Mesenchymal stem cell (in vitro differentiated cells and primary cell): ENCODE data around the gene ZFP62.
"Not testable (repeated sequence)": the region's sequence is repeated elsewhere in the genome, so short reads cannot be mapped to it uniquely, and the experiment has no call there.

ENCODE experiments used
- DNase-seq: peaks from one replicate; pipeline ENCODE4 v3.0.0-alpha.2; 2013
- H2AFZ ChIP-seq: one replicate; pipeline ENCODE4 v1.6.1; 2013; ENCODE audit warnings: low read depth, mild to moderate bottlenecking, control low read depth, inconsistent platforms, low read length, moderate library complexity
- H2AK5ac ChIP-seq: 2 replicates; pipeline ENCODE4 v1.6.1; 2013; ENCODE audit warnings: low read length, moderate library complexity, mild to moderate bottlenecking, inconsistent platforms; ENCODE audit not compliant: severe bottlenecking
- H2BK120ac ChIP-seq: one replicate; pipeline ENCODE4 v1.6.1; 2013; ENCODE audit warnings: low read depth, mild to moderate bottlenecking, inconsistent platforms, low read length, moderate library complexity
- H2BK12ac ChIP-seq, 2 experiments: one replicate each; pipeline ENCODE4 v1.6.1; 2013; ENCODE audit warnings: inconsistent platforms in 2 of 2, low read length in 2 of 2, mild to moderate bottlenecking in 2 of 2, moderate library complexity in 2 of 2, control low read depth in 1 of 2
- H2BK15ac ChIP-seq: one replicate; pipeline ENCODE4 v1.6.1; 2013; ENCODE audit warnings: mild to moderate bottlenecking, low read depth, inconsistent platforms; ENCODE audit not compliant: poor library complexity, severe bottlenecking
- H2BK5ac ChIP-seq: 2 replicates; pipeline ENCODE4 v1.6.1; 2013; ENCODE audit warnings: low read depth, mild to moderate bottlenecking, low read length, control low read depth, inconsistent platforms; ENCODE audit not compliant: poor library complexity, severe bottlenecking
- H3K14ac ChIP-seq, 2 experiments: one replicate each; pipeline ENCODE4 v1.6.1; 2013; ENCODE audit warnings: inconsistent platforms in 2 of 2, low read length in 2 of 2, control low read depth in 1 of 2, mild to moderate bottlenecking in 1 of 2, moderate library complexity in 1 of 2
- H3K18ac ChIP-seq, 2 experiments: one replicate each; pipeline ENCODE4 v1.6.1; 2013; ENCODE audit warnings: inconsistent platforms in 2 of 2, low read length in 2 of 2, control low read depth in 1 of 2, low read depth in 1 of 2, mild to moderate bottlenecking in 1 of 2
- H3K23ac ChIP-seq, 2 experiments: one replicate each; pipeline ENCODE4 v1.6.1; 2013; ENCODE audit warnings: inconsistent platforms in 2 of 2, low read length in 2 of 2, mild to moderate bottlenecking in 2 of 2, moderate library complexity in 2 of 2, control low read depth in 1 of 2
- H3K27ac ChIP-seq: 2 replicates; pipeline ENCODE4 v1.5.1; 2013; ENCODE audit warnings: mild to moderate bottlenecking, moderate library complexity, low read length, control low read depth, inconsistent platforms; ENCODE audit not compliant: poor library complexity, severe bottlenecking
- H3K27me3 ChIP-seq, 2 experiments: 2 replicates each; pipeline versions ENCODE4 v1.6.1 to v1.7.0; 2013; ENCODE audit warnings: low read length in 2 of 2, mild to moderate bottlenecking in 2 of 2, moderate library complexity in 2 of 2, control low read depth in 1 of 2, inconsistent platforms in 1 of 2; ENCODE audit not compliant: control insufficient read depth in 1 of 2, insufficient read depth in 1 of 2
- H3K36me3 ChIP-seq, 2 experiments: 2 replicates each; pipeline versions ENCODE4 v1.6.1 to v1.7.0; 2013; ENCODE audit warnings: low read length in 2 of 2, control low read depth in 1 of 2, inconsistent platforms in 1 of 2, low read depth in 1 of 2, mild to moderate bottlenecking in 1 of 2; ENCODE audit not compliant: insufficient read depth in 2 of 2, control insufficient read depth in 1 of 2
- H3K4ac ChIP-seq, 2 experiments: one replicate each; pipeline ENCODE4 v1.6.1; 2013; ENCODE audit warnings: inconsistent platforms in 2 of 2, low read length in 2 of 2, mild to moderate bottlenecking in 2 of 2, moderate library complexity in 2 of 2, control low read depth in 1 of 2, low read depth in 1 of 2
- H3K4me1 ChIP-seq: 2 replicates; pipeline ENCODE4 v1.6.1; 2013; ENCODE audit warnings: low read depth, low read length, control low read depth; ENCODE audit not compliant: control insufficient read depth, insufficient read depth
- H3K4me2 ChIP-seq: 2 replicates; pipeline ENCODE4 v1.6.1; 2013; ENCODE audit warnings: low read length, mild to moderate bottlenecking, inconsistent platforms; ENCODE audit not compliant: poor library complexity, severe bottlenecking
- H3K4me3 ChIP-seq, 2 experiments: 2 replicates each; pipeline versions ENCODE4 v1.5.1 to v1.7.0; 2013; ENCODE audit warnings: low read length in 2 of 2, mild to moderate bottlenecking in 2 of 2, control low read depth in 1 of 2, low read depth in 1 of 2; ENCODE audit not compliant: insufficient read depth in 1 of 2
- H3K79me1 ChIP-seq: replicated peaks from 2 replicates; pipeline ENCODE4 v1.6.1; 2013; ENCODE audit warnings: mild to moderate bottlenecking, control low read depth, low read length, inconsistent platforms; ENCODE audit not compliant: poor library complexity, severe bottlenecking
- H3K9ac ChIP-seq: 2 replicates; pipeline ENCODE4 v1.7.0; 2013; ENCODE audit warnings: mild to moderate bottlenecking, low read length, moderate library complexity
- H3K9me3 ChIP-seq: 2 replicates; pipeline ENCODE4 v1.7.0; 2013; ENCODE audit warnings: mild to moderate bottlenecking, low read length; ENCODE audit not compliant: control insufficient read depth
- H4K8ac ChIP-seq: one replicate; pipeline ENCODE4 v1.6.1; 2013; ENCODE audit warnings: inconsistent platforms, mild to moderate bottlenecking, low read length, moderate library complexity
- H4K91ac ChIP-seq: one replicate; pipeline ENCODE4 v1.6.1; 2013; ENCODE audit warnings: mild to moderate bottlenecking, low read length, inconsistent platforms
- WGBS: methylation state at CpG from one replicate; pipeline ENCODE4 v1.1.7; 2013; ENCODE audit warnings: mixed read lengths; 5-methylcytosine and 5-hydroxymethylcytosine counted together

Gene ZFP62

DNA sequence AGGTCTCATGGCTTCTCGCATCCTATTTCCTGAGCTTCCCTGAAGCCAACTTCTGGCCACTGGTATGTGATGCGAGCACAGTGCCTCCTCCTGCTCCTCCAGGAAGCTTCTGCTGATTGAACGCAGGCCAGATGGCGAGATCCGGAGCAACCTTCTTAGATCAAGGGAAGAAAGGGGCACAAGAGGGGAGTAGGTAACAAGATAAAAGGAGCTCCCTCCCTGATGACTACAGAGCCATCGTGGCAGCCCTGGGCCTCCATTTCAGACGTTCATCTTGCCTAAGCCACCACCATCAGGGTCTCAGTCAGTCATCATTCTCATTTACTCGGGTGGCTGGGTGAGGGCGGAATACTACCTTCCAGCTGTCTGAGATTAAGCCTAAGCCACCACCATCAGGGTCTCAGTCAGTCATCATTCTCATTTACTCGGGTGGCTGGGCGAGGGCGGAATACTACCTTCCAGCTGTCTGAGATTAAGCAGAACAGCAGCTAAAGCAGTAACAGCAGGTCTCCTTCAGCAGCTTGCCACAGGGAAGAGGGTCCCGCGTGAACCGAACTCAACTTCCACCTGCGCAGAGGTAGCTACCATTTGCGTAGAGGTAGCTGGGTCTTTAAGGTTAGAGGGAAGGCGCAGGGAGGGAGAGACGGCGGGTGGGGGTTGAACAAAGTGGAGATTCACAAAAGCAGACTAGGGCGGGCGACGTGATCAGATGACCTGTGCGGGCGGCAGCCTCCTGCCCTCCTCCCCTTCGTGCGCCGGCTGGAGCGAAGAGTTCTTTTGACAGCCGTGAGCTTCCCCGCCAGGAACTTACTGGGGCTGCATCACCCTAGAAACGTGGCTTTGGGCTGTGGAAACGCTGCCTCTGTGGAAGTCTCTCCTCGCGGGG is 30.6 kb downstream of the ZFP62 start:
- no peak overlapping the region for H2BK15ac ChIP-seq
- H3K27ac ChIP-seq: no peak overlapping the region
- H4K91ac ChIP-seq: peak overlapping the region; percentile 88
- H3K14ac ChIP-seq: peak overlapping the region; percentile 97 to 98
- peak overlapping the region in 1 of 2 experiments; percentile 92 for H3K23ac ChIP-seq
- peaks cover 19% of the 10 kb centered on the region for H3K4me1 ChIP-seq
- peak overlapping the region; percentile 96 to 98 for H3K4ac ChIP-seq
- H2BK120ac ChIP-seq: peak overlapping the region; percentile 92
- H3K18ac ChIP-seq: peak overlapping the region; percentile 92 to 94
- H3K4me2 ChIP-seq: peak overlapping the region; percentile 75
- WGBS: 59% methylated on average over 35 of the region's 35 CpGs
- H2AK5ac ChIP-seq: peak overlapping the region; percentile 68
- no peak for DNase-seq
- peak overlapping the region; percentile 91 for H2AFZ ChIP-seq
- peak overlapping the region in 1 of 2 experiments; percentile 76 for H2BK12ac ChIP-seq
- H3K36me3 ChIP-seq: peaks cover 12 to 27% of the 10 kb centered on the region in 2 experiments
- peaks cover 6% of the 10 kb centered on the region for H3K9me3 ChIP-seq
- H3K4me3 ChIP-seq: peak overlapping the region; percentile 78 to 98
- H2BK5ac ChIP-seq: peak overlapping the region; percentile 49
- peak overlapping the region; percentile 99 for H4K8ac ChIP-seq
- H3K27me3 ChIP-seq: no peaks in the 10 kb centered on the region
- H3K9ac ChIP-seq: peak overlapping the region; percentile 96
- H3K79me1 ChIP-seq: peaks cover 16% of the 10 kb centered on the region

DNA sequence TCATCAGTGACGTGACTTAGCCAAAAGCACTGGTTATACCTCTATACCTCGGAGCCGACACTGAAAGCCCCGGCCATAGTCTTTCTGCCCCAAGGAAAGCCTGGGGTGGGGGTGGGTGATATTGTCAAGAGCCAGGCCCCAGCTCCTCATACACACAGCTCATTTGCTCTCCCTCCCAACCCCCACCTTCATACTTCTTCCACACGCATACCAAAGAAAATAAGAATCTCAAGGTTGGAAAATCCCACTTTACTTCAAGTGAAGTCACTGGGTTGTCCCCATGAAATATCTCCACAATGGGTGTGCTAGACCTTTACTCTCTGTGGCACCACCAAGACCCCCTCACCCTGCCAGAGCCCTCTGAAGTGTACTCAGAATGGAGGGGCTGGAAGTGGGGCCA is 31.4 kb downstream of the ZFP62 start:
- Histone ChIP-seq H3K27me3 (no peaks in the 10 kb centered on the region), H3K27ac (no peak overlapping the region), H3K79me1 (peaks cover 16% of the 10 kb centered on the region), H2BK120ac (no peak overlapping the region), H4K91ac (no peak overlapping the region), H4K8ac (no peak overlapping the region), H3K9me3 (peaks cover 6% of the 10 kb centered on the region), H3K4me3 (peak overlapping the region in 1 of 2 experiments; percentile 98), H3K4ac (no peak overlapping the region), H3K4me2 (no peak overlapping the region), H2AK5ac (no peak overlapping the region), H2BK5ac (no peak overlapping the region), H3K14ac (no peak overlapping the region), H2AFZ (no peak overlapping the region), H2BK15ac (no peak overlapping the region), H3K4me1 (peaks cover 23% of the 10 kb centered on the region), H2BK12ac (no peak overlapping the region), H3K18ac (no peak overlapping the region), H3K36me3 (peaks cover 9 to 20% of the 10 kb centered on the region in 2 experiments), H3K23ac (no peak overlapping the region), H3K9ac (peak overlapping the region; percentile 96)
- DNase-seq: no peak
- 100% methylated on average over 5 of the region's 5 CpGs for WGBS

DNA sequence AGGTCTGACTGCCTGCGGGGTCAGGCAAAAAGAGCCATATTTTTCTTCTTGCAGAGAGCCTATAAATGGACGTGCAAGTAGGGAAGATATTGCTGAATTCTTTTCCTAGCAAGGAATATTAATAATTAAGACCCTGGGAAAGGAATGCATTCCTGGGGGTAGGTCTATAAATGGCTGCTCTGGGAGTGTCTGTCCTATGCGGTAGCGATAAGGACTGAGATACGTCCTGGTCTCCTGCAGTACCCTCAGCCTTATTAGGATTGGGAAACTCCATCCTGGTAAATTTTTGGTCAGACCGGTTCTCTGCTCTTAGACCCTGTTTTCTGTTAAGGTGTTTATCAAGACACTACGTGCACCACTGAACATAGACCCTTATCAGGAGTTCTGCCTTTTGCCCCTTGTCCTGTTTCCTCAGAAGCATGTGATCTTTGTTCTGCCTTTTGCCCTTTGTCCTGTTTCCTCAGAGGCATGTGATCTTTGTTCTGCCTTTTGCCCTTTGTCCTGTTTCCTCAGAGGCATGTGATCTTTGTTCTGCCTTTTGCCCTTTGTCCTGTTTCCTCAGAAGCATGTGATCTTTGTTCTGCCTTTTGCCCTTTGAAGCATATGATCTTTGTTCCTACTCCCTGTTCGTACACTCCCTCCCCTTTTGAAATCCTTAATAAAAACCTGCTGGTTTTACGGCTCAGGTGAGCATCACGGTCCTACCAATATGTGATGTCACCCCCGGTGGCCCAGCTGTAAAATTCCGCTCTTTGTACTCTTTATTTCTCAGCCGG is 32.1 kb downstream of the ZFP62 start:
- not testable (repeated sequence) for H2BK120ac ChIP-seq, H3K9ac ChIP-seq, H4K8ac ChIP-seq, H3K14ac ChIP-seq, H3K18ac ChIP-seq, H3K4me2 ChIP-seq, H2BK12ac ChIP-seq, H3K27me3 ChIP-seq, DNase-seq, H3K23ac ChIP-seq, H4K91ac ChIP-seq, H2AK5ac ChIP-seq, H2BK15ac ChIP-seq, H3K9me3 ChIP-seq, H2AFZ ChIP-seq, H3K27ac ChIP-seq, H3K4me3 ChIP-seq, H3K4ac ChIP-seq, H2BK5ac ChIP-seq
- Histone ChIP-seq H3K79me1 (peaks cover 16% of the 10 kb centered on the region), H3K4me1 (peaks cover 23% of the 10 kb centered on the region), H3K36me3 (peaks cover 9 to 12% of the 10 kb centered on the region in 2 experiments)
- 96% methylated on average over 13 of the region's 13 CpGs for WGBS

DNA sequence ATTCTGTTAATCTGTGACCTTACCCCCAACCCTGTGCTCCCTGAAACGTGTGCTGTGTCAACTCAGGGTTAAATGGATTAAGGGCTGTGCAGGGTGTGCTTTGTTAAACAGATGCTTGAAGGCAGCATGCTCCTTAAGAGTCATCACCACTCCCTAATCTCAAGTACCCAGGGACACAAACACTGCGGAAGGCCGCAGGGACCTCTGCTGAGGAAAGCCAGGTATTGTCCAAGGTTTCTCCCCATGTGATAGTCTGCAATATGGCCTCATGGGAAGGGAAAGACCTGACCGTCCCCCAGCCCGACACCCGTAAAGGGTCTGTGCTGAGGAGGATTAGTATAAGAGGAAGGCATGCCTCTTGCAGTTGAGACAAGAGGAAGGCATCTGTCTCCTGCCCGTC is 33.7 kb downstream of the ZFP62 start:
- Histone ChIP-seq H3K4me1 (peaks cover 24% of the 10 kb centered on the region), H3K36me3 (peaks cover 9 to 10% of the 10 kb centered on the region in 2 experiments), H3K79me1 (peaks cover 13% of the 10 kb centered on the region)
- WGBS: 75% methylated on average over 7 of the region's 7 CpGs
- not testable (repeated sequence) for H2BK5ac ChIP-seq, H2BK15ac ChIP-seq, H2BK120ac ChIP-seq, H4K91ac ChIP-seq, H3K9ac ChIP-seq, H3K4me3 ChIP-seq, H3K9me3 ChIP-seq, H2AK5ac ChIP-seq, H3K27me3 ChIP-seq, DNase-seq, H2BK12ac ChIP-seq, H4K8ac ChIP-seq, H3K18ac ChIP-seq, H3K27ac ChIP-seq, H3K4ac ChIP-seq, H3K4me2 ChIP-seq, H3K23ac ChIP-seq, H2AFZ ChIP-seq, H3K14ac ChIP-seq
